ENCODE results near the gene HELZ. TPM values are rescaled to one million over a fixed set of nuclear protein-coding genes. Genes with fewer than 3 reads are reported as not detected.
"Not testable (repeated sequence)": the region's sequence is repeated elsewhere in the genome, so short reads cannot be mapped to it uniquely, and the experiment has no call there.

HELZ gene
- total RNA-seq, 1 experiment from 2014 or later: 32.3 TPM

DNA sequence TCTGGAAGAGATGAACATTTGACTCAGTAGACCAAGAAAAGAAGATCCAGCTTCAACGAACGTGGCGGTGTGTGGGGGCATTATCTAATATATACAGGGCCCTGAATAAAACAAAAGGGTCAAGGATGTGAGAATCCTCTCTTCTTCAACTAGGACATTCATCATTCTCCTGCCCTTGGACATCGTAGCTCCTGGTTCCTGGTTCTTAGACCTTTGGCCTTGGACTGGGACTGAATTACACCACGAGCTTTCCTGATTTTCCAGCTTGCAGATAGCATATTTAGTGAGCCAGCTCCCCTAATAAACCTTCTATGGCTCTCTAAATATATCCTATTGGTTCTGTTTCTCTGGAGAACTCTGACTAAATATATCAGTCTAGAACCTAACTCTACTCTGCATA lies 29.5 kb upstream of the HELZ start:
- no peak overlapping the region for H3K4me3 ChIP-seq
- no peaks in the 10 kb centered on the region for H3K9me3 ChIP-seq
- DNase-seq: no peak
- H3K36me3 ChIP-seq: no peaks in the 10 kb centered on the region
- H3K27me3 ChIP-seq: no peaks in the 10 kb centered on the region

GRCh38 chr17:67273900-67274299 lies 28.9 kb upstream of the HELZ start:
- Histone ChIP-seq H3K4me3 (no peak overlapping the region), H3K36me3 (no peaks in the 10 kb centered on the region), H3K9me3 (no peaks in the 10 kb centered on the region), H3K27me3 (no peaks in the 10 kb centered on the region)
- DNase-seq: no peak

- DNase-seq: no peak
- no peak overlapping the region for H3K4me3 ChIP-seq
These were observed 27.5 kb upstream of the HELZ start for GRCh38 chr17:67272312-67273047.

DNA sequence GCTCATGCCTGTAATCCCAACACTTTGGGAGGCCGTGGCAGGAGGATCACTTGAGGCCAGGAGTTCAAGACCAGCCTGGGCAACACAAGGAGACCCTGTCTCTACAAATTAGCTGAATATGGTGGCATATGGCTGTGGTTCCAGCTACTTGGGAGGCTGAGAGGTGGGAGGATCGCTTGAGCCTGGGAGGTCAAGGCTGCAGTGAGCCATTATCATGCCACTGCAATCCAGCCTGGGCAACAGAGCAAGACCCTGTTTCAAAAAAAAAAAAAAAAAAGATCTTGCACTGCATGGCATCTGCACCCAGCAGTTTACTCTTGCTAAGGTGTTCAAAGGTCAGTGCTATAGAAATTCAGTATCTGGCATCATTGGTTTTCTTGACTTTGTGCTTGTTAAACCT lies 26.2 kb upstream of the HELZ start:
- not testable (repeated sequence) for H3K4me3 ChIP-seq, H3K9me3 ChIP-seq, DNase-seq, H3K36me3 ChIP-seq, H3K27me3 ChIP-seq

More at GRCh38 chr17:67272312-67273047, 27.5 kb upstream of the HELZ start:
- H3K36me3 ChIP-seq: no peaks in the 10 kb centered on the region
- H3K9me3 ChIP-seq: no peaks in the 10 kb centered on the region
- no peaks in the 10 kb centered on the region for H3K27me3 ChIP-seq

GRCh38 chr17:67270416-67270815 lies 25.4 kb upstream of the HELZ start:
- Histone ChIP-seq H3K9me3 (no peaks in the 10 kb centered on the region), H3K4me3 (no peak overlapping the region), H3K27me3 (no peaks in the 10 kb centered on the region), H3K36me3 (no peaks in the 10 kb centered on the region)
- DNase-seq: no peak

DNA sequence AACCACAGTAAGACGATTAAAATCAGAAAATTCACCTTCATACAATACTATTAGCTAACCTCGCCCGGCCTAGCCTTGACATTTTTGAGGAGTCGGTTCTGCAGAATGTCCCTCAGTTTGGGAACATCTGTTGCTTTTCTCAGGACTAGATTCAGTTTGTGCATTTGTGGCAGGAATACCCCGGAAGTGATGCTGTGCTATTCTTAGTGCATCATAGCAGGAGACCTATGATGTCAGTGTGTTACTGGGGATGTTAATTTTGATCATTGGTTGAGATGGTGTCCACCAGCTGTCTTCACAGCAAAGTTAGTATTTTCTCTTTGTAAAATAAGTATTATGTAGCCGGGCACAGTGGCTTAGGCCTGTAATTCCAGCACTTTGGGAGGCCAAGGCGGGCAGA lies 21.5 kb upstream of the HELZ start:
- Histone ChIP-seq H3K36me3 (no peaks in the 10 kb centered on the region), H3K27me3 (no peaks in the 10 kb centered on the region), H3K4me3 (no peak overlapping the region), H3K9me3 (no peaks in the 10 kb centered on the region)
- DNase-seq: no peak

DNA sequence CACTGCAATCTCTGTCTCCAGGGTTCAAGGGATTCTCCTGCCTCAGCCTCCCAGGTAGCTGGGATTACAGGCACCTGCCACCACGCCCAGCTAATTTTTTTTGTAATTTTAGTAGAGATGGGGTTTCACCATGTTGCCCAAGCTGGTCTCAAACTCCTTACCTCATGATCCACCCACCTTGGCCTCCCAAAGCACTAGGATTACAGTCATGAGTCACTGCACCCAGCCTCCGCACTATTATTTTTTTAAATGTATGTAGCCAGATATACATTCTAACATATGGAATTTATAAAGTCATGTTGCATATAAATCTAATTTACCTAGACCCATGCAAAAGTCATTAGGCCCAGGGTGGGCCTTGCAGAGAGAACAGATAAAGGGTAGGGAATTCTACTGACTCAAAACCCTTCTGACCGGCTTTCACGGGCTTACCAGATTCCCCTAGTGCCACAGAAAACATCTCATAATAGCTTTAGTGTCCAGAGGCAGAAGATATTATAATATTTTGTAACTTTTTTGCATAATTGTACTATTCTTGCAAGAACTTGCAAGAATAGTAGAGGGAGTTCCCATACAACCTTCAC lies 20.5 kb upstream of the HELZ start:
- DNase-seq: no peak
- H3K36me3 ChIP-seq: no peaks in the 10 kb centered on the region
- H3K27me3 ChIP-seq: no peaks in the 10 kb centered on the region
- H3K9me3 ChIP-seq: no peaks in the 10 kb centered on the region
- no peak overlapping the region for H3K4me3 ChIP-seq

DNA sequence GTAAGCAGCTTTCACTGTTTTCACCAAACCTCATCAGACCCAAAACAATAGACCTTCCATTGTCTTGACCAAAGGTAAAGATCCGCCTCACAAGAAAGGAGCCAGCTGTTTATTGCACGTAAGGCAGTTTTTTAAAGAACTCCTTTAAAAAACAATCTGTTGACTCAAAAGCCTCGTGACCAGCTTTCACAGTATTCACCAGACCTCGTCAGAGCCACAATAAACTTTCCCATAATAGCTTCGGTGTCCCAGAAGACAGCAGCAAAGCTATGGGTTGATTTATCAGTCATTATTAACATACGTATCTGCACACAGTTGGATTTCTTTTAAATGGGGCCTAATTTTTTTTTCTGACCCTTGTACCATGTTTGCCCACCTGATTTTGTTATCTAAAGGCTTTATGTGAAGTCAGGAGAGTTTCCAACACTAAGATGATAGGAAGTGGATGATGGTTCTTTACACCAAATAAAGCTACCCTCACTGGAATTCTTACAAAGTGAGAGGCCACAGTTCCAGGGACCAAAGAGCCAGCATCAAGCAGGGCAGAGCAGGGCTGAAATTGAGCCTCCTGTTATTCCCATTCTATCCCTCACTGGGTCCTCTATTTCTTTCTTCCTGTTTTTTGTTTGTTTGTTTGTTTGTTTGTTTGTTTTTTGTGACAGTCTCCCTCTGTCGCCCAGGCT lies 17.6 kb upstream of the HELZ start:
- Histone ChIP-seq H3K27me3 (no peaks in the 10 kb centered on the region), H3K9me3 (no peaks in the 10 kb centered on the region), H3K36me3 (no peaks in the 10 kb centered on the region), H3K4me3 (no peak overlapping the region)
- DNase-seq: no peak

DNA sequence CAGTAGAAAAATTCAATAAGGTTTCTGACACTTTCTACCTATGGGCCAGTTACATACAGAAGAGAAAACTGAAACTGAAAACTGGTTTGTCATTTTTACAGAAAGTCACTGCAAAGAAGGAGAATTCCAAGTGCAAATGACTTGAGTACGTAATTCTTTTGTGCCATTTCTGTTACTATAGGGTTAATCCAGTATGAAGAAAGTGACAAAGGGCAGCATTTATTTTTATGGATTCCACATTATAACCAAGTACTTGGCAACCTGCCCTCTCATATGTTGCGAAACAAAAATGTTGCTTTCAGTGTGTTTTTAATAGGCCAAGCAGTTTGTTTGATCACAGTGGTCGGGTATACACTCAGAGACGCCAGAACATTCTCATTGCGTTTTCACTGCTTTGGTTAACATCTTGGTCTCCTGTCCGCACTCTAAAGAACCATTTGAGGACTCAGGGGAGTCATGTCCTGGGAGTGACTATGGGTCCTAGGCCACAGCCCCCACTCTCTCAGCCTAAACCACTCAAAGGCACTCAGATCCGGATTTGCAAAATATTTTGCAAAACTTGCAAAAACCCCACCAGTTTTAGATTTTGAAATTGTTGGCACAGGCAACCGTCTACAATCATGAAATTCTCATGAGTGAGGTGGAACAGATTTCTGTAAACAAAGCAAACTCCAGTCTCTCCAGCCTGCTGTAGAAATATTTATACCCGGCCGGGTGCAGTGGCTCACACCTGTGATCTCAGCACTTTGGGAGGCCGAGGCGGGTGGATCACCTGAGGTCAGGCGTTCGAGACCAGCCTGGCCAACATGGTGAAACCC lies 15.4 kb upstream of the HELZ start:
- H3K27me3 ChIP-seq: no peaks in the 10 kb centered on the region
- DNase-seq: no peak
- no peaks in the 10 kb centered on the region for H3K9me3 ChIP-seq
- H3K36me3 ChIP-seq: no peaks in the 10 kb centered on the region
- H3K4me3 ChIP-seq: no peak overlapping the region

DNA sequence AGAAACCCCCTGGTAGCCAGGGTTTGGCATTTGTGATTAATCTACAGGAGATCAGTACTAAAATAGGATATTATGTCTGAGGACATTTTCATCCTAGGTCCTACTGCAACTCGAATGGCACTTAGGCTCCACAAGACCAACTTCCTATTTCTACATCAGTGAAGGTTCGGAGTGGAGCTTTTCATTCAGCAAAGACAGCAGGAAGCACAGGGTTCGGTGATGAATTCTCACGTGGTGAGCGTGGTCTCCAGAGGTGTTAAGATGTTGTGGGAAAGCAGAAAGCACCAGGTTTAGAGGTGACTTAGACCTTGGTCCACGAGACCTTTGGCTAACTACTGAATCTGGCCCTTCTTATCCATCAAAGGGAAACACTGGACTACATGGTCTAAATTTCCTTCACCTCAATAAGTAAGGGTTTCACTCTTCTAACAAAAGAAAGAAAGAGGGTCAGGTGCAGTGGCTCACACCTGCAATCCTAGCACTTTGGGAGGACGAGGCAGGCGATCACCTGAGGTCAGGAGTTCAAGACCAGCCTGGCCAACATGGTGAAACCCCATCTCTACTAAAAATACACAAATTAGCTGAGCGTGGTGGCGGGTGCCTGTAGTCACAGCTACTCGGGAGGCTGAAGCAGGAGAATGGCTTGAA lies 13.9 kb upstream of the HELZ start:
- no peaks in the 10 kb centered on the region for H3K27me3 ChIP-seq

GRCh38 chr17:67256075-67256732 lies 11.2 kb upstream of the HELZ start:
- Histone ChIP-seq H3K4me3 (no peak overlapping the region), H3K36me3 (no peaks in the 10 kb centered on the region), H3K9me3 (no peaks in the 10 kb centered on the region), H3K27me3 (no peaks in the 10 kb centered on the region)
- no peak for DNase-seq

More for the DNA sequence above, 13.9 kb upstream of the HELZ start:
- no peak for DNase-seq
- Histone ChIP-seq H3K4me3 (no peak overlapping the region), H3K9me3 (no peaks in the 10 kb centered on the region), H3K36me3 (no peaks in the 10 kb centered on the region)

DNA sequence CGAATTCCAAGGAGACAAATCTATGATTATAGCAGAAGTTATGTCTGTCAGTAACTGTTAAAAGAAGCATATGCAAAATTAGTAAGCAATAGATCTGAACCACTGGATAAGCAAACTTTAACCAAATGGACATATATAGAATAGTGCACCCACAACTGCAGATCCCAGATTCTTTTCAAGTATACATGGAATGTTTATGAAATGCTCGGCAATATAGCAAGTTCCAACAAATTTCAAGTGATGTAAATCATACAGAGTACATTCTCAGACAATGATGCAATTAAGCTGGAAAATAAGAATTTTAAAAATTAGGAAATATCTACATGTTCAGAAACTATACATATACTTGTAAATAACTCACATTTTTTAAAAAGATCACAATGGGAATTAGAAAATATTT lies 8.4 kb upstream of the HELZ start:
- no peak for DNase-seq
- Histone ChIP-seq H3K36me3 (no peaks in the 10 kb centered on the region), H3K9me3 (no peaks in the 10 kb centered on the region), H3K4me3 (no peak overlapping the region), H3K27me3 (no peaks in the 10 kb centered on the region)

- not testable (repeated sequence) for H3K36me3 ChIP-seq, H3K9me3 ChIP-seq, DNase-seq, H3K27me3 ChIP-seq, H3K4me3 ChIP-seq
These were observed 6.6 kb upstream of the HELZ start for GRCh38 chr17:67251586-67251985.

DNA sequence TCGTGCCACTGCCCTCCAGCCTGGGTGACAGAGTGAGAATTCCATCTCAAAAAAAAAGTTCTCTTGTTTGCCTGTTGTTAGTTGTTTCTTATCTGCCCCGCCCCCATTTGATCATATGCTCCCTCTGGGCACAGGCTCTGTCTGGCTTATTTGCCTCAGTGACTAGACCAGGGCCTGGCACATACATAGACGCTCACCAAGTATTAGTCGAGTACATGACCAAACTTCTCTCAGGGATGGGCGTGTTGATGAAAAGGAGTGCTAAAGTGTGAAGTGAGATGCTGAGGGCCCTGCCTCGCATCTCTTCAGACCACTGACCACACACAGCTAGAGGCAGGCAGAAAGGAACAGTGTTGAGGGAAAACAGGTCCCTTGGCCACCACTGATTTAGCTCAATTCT lies 3.3 kb upstream of the HELZ start:
- H3K36me3 ChIP-seq: peaks cover 5% of the 10 kb centered on the region
- H3K4me3 ChIP-seq: no peak overlapping the region
- H3K27me3 ChIP-seq: no peaks in the 10 kb centered on the region
- H3K9me3 ChIP-seq: no peaks in the 10 kb centered on the region
- DNase-seq: no peak

GRCh38 chr17:67247416-67247900 lies 2.5 kb upstream of the HELZ start:
- DNase-seq: no peak
- no peaks in the 10 kb centered on the region for H3K27me3 ChIP-seq
- peaks cover 10% of the 10 kb centered on the region for H3K36me3 ChIP-seq
- H3K4me3 ChIP-seq: no peak overlapping the region
- no peaks in the 10 kb centered on the region for H3K9me3 ChIP-seq
